HG03280 (cell line): ENCODE results near the gene SHROOM4.

Source experiments
- ATAC-seq: cut with Tn5 transposase; IDR thresholded peaks from one replicate; pipeline ENCODE4 v1.9.1; 2021; ENCODE audit warnings: mild to moderate bottlenecking, moderate library complexity; ENCODE audit not compliant: unreplicated experiment

Gene SHROOM4

GRCh38 chrX:50712777-50713176 is 101.2 kb downstream of the SHROOM4 start:
- no peak for ATAC-seq

- no peak for ATAC-seq
These were observed 102.1 kb downstream of the SHROOM4 start for GRCh38 chrX:50711907-50712306.

DNA sequence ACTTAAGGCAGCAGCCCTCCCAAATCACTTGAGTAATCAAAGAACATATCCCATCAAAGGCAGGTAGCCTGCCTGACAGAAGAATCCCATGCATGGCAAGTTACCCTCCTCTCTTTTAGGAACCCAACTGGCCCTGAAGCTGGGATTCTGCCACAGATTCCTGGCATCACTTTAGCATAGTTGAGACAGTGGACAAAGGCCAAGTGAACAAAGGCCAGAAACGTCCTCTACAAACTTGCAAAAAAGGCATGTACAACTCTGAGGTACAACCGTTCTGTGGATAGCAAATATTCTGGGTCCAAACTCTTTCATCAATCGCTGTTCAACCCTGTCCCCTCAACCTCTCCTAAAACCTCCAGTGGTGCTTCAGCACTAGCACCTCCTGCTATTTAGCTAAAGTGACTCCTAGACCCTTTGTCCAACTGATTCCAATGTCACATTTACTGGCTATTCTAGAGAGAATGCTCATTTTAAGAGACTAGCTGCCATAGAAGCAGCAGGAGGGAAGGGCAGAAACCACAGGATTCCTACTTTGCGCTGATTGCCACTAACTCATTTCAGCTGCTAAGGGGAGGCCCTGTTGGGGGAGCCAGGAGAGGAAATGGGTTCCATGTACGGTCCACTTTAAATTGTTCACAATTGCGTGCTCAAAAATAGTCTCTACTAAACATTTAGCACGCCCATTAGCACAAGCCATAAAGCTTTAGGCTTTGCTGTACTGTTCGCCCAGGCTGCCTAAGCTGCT is 105.9 kb downstream of the SHROOM4 start:
- no peak for ATAC-seq

DNA sequence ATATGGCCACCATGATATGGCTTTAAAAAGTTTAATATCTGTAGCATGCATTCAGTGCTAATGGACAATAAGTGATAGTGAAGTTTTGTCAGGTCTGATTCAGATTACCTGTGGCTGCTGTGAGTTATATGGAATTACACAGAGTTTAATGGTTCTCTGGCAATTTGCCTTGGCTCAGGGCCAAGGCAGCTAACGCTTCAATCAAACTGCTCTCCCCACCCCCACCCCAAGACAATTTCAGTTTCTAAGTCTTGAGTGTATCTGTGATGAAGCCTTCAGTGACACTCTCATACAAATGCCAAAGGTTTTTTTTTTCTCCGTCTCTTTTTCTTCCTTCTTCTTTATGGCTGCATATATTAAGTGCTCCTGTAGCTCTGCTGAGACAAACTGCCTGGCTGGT is 106.6 kb downstream of the SHROOM4 start:
- no peak for ATAC-seq

DNA sequence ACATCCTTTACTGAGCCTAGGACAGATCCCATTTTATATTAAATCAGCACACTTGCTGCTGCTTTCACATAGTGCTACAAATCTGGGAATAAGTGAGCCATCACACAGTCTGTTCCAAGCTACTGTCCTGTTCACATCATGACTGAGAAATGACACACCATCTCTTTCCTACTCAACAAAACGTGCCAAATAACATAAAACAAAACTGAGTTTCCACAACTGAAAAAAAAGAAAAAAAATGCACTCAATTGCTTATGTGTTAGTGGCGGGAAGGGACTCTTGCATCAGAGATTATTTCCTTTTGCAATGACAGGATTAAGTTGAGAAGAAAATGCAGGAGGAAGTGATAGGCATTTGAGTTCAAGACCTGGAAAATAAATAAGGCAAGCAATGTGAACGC is 109.0 kb downstream of the SHROOM4 start:
- ATAC-seq: no peak

- ATAC-seq: no peak
These were observed 109.6 kb downstream of the SHROOM4 start for GRCh38 chrX:50704360-50704759.

DNA sequence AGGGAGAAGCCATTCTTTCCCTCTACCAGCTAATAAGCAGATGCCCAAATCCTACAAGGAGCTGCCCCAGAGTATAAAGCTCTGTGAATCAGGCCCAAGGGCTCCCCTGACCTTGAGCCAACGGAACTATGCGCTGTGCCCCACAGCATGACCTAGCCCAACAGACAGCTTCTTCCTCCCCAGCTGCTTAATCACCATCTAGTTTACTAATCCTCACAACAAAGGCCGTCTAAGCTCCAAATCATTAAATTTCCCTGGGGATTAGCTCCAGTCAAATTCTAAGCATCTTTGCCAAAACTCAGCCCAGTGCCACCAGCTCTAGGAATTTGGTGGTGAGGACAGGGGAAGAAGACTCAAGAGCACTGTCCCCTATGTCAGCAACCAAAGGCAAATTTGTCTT is 113.1 kb downstream of the SHROOM4 start:
- ATAC-seq: no peak

GRCh38 chrX:50698944-50699343 is 115.0 kb downstream of the SHROOM4 start:
- no peak for ATAC-seq

DNA sequence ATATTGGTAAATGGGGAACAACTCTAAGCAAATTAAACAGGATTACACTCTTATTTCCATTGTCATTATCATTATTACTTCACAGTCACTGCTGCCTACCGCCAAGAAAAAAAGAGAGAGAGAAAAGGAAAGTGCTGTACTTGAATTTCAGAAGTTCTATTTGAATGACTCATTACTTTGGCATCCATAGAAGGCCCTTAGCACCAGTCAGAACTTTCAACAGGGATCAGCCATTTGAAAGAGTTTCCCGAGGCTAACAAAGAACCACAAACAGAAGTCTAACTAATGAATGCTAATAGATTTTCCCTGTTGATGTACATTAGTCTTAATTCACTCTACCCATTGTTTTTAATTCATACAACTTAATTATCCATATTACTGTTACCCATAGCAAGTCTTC is 116.3 kb downstream of the SHROOM4 start:
- ATAC-seq: no peak

DNA sequence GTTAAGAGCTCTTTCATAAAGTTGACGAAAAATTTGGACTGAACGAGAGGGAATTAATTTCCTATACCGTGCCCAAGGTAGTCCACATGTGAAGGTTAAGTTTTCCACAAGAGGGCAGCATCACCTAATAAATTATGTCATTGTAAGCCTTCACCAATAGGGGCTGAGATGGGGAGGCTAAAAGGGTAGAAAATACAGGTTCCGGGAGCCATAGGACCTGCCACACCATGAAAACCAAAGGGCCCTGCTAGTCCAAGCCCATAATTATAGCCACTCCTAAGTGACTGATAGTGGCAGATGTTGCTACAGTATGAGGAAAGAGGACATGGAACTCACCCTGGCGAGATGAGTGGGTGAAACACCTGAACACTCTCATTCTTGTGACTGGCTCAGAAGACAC is 122.2 kb downstream of the SHROOM4 start:
- peak; percentile 91 for ATAC-seq

DNA sequence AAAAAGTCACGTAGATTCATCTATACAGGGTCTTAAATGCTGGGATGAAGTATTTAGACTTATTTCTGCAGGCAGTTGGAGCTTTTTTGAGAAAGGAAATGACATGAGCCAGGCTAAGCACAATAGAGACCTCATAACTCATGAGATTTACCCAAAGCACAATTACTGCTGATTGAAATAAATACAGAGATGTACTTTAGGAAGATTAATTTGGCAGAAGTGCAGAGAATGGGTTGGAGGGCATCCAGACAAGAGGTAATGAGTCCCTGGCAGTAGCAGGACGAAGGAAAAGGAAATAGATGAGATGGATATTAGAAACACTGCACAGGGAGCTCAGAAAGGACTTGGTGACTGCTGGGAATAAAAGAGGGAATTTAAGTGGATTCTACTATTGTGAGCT is 129.1 kb downstream of the SHROOM4 start:
- ATAC-seq: no peak

- ATAC-seq: no peak
These were observed 133.0 kb downstream of the SHROOM4 start for GRCh38 chrX:50680990-50681389.

GRCh38 chrX:50677789-50678188 is 136.2 kb downstream of the SHROOM4 start:
- ATAC-seq: no peak

- ATAC-seq: no peak
These were observed 142.3 kb downstream of the SHROOM4 start for GRCh38 chrX:50671661-50672060.

- ATAC-seq: no peak
These were observed 145.1 kb downstream of the SHROOM4 start for GRCh38 chrX:50668860-50669259.

DNA sequence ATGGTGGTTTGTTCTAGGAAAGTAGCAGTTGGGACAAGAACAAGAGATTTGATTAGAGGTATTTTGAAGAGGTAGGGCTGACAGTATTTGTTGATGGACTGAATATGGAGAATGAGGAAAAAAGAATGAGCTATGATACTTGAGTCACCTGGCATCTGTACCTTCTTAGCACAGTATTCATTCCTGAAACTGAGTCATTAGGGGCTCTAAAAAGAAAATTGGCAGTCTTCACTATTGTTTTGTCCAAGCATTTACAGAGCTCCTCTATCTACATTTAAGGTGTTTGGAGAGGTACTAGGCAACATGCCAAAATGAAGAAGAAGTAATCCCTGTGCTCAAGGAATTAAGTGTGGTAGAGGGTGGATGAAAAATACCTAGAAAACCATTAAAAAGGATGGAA is 165.8 kb downstream of the SHROOM4 start:
- ATAC-seq: no peak

GRCh38 chrX:50644496-50644895 is 169.5 kb downstream of the SHROOM4 start:
- ATAC-seq: no peak

DNA sequence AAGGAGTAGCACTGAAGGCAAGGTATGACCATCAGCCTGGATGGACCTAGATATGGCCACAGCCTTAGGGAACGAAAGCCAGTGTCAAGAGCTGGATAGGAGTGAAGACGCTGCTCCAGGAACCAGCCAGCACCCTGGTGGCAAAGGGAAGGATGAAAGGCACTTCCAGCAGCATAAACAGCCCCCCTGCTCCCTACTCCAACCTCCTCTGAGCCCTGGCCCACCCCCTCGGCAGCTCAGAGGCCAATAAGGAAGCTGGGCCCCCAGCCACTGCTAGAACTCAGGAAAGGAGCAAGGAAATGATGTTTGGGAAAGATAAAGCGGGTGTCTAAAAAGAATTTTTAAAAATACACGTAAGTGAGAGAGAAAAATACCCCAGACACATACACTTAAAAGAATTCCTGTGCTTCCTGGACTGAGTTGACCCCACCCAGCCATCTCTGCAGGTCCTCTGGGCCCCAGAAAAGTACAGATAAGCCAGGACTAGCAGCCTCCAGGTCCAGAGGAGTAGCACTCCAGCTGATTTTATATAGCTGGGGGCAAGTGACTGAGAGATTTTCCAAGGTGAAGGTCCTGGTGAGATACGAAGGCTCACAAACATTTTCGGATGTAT is 170.4 kb downstream of the SHROOM4 start:
- ATAC-seq: no peak

- ATAC-seq: no peak
These were observed 175.9 kb downstream of the SHROOM4 start for GRCh38 chrX:50638123-50638522.

DNA sequence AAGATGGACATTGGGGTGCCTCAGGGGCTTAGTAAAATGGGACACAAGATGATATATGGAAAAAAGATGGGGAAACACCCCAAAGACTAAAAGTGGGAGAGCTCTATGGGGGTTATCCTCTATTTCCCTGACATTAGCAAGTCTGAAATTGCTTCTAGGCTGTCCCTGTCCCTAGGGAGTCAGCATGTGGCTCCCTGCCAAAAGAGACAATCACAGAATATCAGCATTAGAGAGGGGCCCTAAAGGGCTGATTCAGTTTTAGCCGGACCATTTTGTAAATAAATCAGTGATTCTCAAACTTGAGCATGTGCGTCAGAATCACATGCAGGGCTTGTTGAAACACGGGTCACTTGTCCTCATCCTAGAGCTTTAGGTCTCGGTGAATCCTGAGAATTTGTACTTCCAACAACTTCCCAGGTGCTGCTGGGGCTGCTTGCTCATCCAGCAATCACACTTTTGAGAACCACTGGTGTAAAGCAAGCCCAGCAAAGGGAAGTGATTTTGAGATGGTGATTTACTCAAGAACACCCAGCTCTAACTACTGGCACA is 178.1 kb downstream of the SHROOM4 start:
- ATAC-seq: no peak

DNA sequence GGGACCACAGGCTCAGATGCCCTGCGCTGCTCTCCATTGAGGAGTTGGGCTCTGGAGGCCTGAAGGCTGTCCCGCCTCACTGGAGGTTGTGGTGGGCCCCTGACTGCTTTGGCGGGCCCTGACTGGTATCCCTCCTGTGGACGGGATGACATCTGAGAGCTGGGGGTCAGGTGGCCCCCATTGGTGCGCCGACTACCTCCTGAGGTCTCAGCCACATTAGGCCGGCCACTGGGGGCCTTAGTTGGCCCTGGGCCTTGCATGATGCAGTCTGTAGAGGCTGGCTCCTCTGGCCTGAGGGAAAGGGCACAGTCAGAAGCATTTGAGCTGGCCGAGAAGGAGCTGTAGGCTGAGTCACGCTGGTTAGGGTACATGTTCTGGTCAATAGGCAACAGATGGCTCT is 178.8 kb downstream of the SHROOM4 start:
- no peak for ATAC-seq

GRCh38 chrX:50629774-50630173 is 184.2 kb downstream of the SHROOM4 start:
- ATAC-seq: no peak
